Breast epithelium (tissue), 4 donors: Measurements from ENCODE around the gene TSFM. TPM values are rescaled to one million over a fixed set of nuclear protein-coding genes. Genes with fewer than 3 reads are reported as not detected.

Experiments used
- DNase-seq, 2 donors: peaks; one replicate each; pipeline ENCODE4 v3.0.0-alpha.2; 2019; ENCODE audit warnings: low spot score in 2 of 2
- H3K27ac ChIP-seq, 2 donors: fragments of 200-600 bp; sonication (generic) in 1 of 2; one replicate each; pipeline ENCODE4 v1.5.1; 2016 to 2019; ENCODE audit warnings: mild to moderate bottlenecking in 1 of 2
- H3K27me3 ChIP-seq, 2 donors: fragments of 200-600 bp; sonication (generic) in 1 of 2; one replicate each; pipeline versions ENCODE4 v1.5.1 to v1.6.0; 2017 to 2019; ENCODE audit warnings: control low read depth in 1 of 2, mild to moderate bottlenecking in 1 of 2
- H3K36me3 ChIP-seq: fragments of 200-600 bp; one replicate; pipeline ENCODE4 v1.5.1; 2019
- H3K4me1 ChIP-seq, 2 donors: fragments of 200-600 bp; sonication (generic); one replicate each; pipeline ENCODE4 v1.5.1; 2016 to 2019; ENCODE audit warnings: control low read depth in 1 of 2
- H3K4me3 ChIP-seq, 3 donors: fragments of 200-600 bp; sonication (generic); 1 replicate in 2 of 3; 2 replicates in 1 of 3; pipeline ENCODE4 v1.5.1; 2016 to 2019; ENCODE audit warnings: mild to moderate bottlenecking in 3 of 3, moderate library complexity in 2 of 3
- H3K9me3 ChIP-seq, 2 donors: fragments of 200-600 bp; sonication (generic) in 1 of 2; one replicate each; pipeline ENCODE4 v1.5.1; 2016 to 2019; ENCODE audit warnings: control low read depth in 1 of 2
- CTCF ChIP-seq, 3 donors: fragments of 450-650 bp; IDR thresholded peaks; one replicate each; pipeline ENCODE4 v1.5.1; 2016 to 2017; ENCODE audit warnings: antibody characterized with exemption in 3 of 3, mild to moderate bottlenecking in 3 of 3, moderate library complexity in 3 of 3
- POLR2A ChIP-seq: fragments of 450-650 bp; IDR thresholded peaks from one replicate; pipeline ENCODE4 v1.6.1; 2016; ENCODE audit warnings: antibody characterized with exemption, mild to moderate bottlenecking, moderate library complexity
- POLR2AphosphoS5 ChIP-seq, 3 donors: sonication (generic); formaldehyde crosslinking; IDR thresholded peaks; one replicate each; pipeline ENCODE4 v1.6.1; 2017; ENCODE audit warnings: antibody characterized with exemption in 3 of 3
- intact Hi-C: fragments of 100-400 bp; cut with DNase I; formaldehyde crosslinking; loops from one replicate; pipeline ENCODE4 v1.15.1; 2023; ENCODE audit warnings: low total_unique reads
- total RNA-seq, 3 donors: library from RNA; depleted of rRNA; stranded (reverse); fragments of >200 nt; gene quantifications; one replicate each; pipeline ENCODE4 v1.1.0, GENCODE V29; 2016

Gene TSFM
- total RNA-seq, 3 donors from 2014 or later = 17.9 to 30.8 (median 27.2) TPM

- Histone ChIP-seq H3K4me1 (no peaks in the 10 kb centered on the region), H3K9me3 (no peaks in the 10 kb centered on the region), H3K27ac (peak overlapping the region in 1 of 2 donors; percentile 40), H3K27me3 (no peaks in the 10 kb centered on the region), H3K36me3 (peaks cover 22% of the 10 kb centered on the region), H3K4me3 (no peak overlapping the region)
- no peak for DNase-seq
- intact Hi-C loops = loop anchor here (5.0 kb wide), 1 partner anchor 39 kb away; the partner anchor contains the start of gene TSFM
- TF ChIP-seq POLR2A (no peak), CTCF (IDR thresholded peaks at IDR 0.05) (no peak), POLR2AphosphoS5 (IDR thresholded peaks at IDR 0.05) (no peak)
These were observed 39.1 kb downstream of the TSFM start for GRCh38 chr12:57821474-57822214.

GRCh38 chr12:57822392-57823130 lies 40.0 kb downstream of the TSFM start:
- peaks cover 30% of the 10 kb centered on the region for H3K36me3 ChIP-seq
- no peak overlapping the region for H3K4me3 ChIP-seq
- peak overlapping the region; percentile 22 to 33 for H3K27ac ChIP-seq
- H3K27me3 ChIP-seq = no peaks in the 10 kb centered on the region
- intact Hi-C loops = loop anchor here (5.0 kb wide), 1 partner anchor 40 kb away; the partner anchor contains the start of gene TSFM
- TF ChIP-seq POLR2AphosphoS5 (IDR thresholded peaks at IDR 0.05) = no peak
- no peak for TF ChIP-seq POLR2A
- TF ChIP-seq CTCF (IDR thresholded peaks at IDR 0.05) = no peak
- DNase-seq = no peak
- H3K4me1 ChIP-seq = no peaks in the 10 kb centered on the region
- no peaks in the 10 kb centered on the region for H3K9me3 ChIP-seq

DNA sequence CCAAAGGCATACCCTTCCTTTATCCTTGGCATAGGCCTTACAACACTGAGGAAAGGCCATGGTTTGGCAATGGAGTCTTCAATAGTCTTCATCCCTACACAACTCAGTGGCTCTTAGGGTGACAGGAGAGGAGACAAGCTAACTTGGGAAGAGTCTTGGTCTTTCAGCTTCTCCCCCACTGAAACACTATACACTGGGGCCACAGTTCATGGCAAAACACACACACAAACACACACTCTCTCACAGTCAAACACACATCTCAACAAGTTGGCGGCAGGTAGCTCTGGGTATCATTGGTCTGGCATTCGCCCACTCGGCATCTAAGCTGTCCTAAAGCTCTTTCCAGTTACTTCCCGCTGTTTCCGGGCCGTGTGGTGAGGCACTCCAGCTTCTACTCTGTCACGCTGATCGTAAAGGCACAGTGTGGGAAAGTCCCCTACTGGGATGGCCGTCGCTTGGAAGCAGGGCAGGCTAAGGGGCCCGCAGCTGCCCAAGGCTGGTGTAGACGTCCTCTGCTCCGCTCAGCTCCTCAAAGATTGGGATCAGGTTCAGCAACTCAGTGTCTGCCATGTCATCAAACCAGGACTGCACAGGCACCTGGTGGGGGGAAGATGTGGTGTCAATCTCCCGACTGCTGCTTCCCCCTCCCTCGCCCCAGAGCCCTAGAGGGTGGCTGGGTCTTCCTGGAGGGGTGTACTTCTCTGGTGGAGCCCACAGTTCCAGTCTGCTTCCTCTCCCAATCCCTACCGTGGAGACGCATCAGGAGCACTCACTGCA lies 40.7 kb downstream of the TSFM start:
- no peaks in the 10 kb centered on the region for H3K4me1 ChIP-seq
- H3K36me3 ChIP-seq = peaks cover 35% of the 10 kb centered on the region
- H3K4me3 ChIP-seq = no peak overlapping the region
- DNase-seq = no peak
- no peaks in the 10 kb centered on the region for H3K27me3 ChIP-seq
- intact Hi-C loops = loop anchor here (5.0 kb wide), 1 partner anchor 41 kb away; the partner anchor contains the start of gene TSFM
- peak overlapping the region; percentile 22 to 33 for H3K27ac ChIP-seq
- H3K9me3 ChIP-seq = no peaks in the 10 kb centered on the region
- TF ChIP-seq POLR2A = no peak
- no peak for TF ChIP-seq CTCF (IDR thresholded peaks at IDR 0.05)
- no peak for TF ChIP-seq POLR2AphosphoS5 (IDR thresholded peaks at IDR 0.05)

DNA sequence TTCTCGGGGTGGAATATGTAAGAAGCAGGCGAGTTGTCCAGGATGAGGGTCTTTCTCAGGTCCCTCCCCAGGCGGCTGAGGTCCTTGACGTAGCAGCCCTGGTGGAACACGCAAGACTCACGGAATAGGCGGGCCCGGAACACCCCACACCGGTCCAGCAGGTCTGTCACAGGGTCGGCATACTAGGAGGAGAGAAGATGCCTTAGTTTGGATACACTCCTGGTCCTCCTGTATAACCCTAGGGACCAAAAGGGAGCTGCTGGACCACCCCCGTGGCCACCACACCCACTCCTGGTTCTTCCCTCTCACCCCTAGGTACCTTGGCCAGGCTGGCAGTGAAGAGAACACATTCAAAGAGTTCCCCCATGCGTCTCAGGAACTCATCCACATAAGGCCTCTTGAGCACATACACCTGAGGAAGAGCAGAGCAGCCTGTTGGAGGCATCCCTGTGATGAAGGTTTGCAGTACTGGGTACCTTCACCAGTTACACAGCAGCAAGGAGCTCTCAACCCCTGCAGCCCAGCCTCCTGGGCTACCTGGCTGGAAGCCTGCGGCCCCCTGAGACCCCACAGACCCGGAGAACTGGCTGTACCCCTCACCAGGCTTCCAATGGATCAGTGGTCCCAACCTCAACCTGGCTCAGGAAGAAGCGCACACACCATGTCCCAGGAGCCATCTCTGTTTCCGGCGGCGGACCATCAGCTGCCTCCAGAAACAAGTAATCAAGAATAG lies 41.5 kb downstream of the TSFM start:
- Histone ChIP-seq H3K36me3 (peaks cover 35% of the 10 kb centered on the region), H3K27ac (peak overlapping the region; percentile 5 to 33), H3K4me1 (no peaks in the 10 kb centered on the region), H3K4me3 (no peak overlapping the region), H3K27me3 (no peaks in the 10 kb centered on the region), H3K9me3 (no peaks in the 10 kb centered on the region)
- intact Hi-C loops = loop anchor here (5.0 kb wide), 1 partner anchor 42 kb away; the partner anchor contains the start of gene TSFM
- no peak for DNase-seq
- TF ChIP-seq CTCF (IDR thresholded peaks at IDR 0.05) = no peak
- no peak for TF ChIP-seq POLR2AphosphoS5 (IDR thresholded peaks at IDR 0.05)
- no peak for TF ChIP-seq POLR2A
